ENCODE measurements around the gene COL8A1.

Gene COL8A1

GRCh38 chr3:99639579-99639978 lies 1.2 kb downstream of the COL8A1 start:
- TF ChIP-seq CTCF (IDR thresholded peaks at IDR 0.05; ENCODE audit: low read depth, low read length): no peak
- DNase-seq (ENCODE audit: extremely low read depth, low read depth): no peak

- TF ChIP-seq CTCF (IDR thresholded peaks at IDR 0.05; ENCODE audit: low read depth, low read length): no peak
These were observed 1.9 kb downstream of the COL8A1 start for GRCh38 chr3:99640214-99640851.

GRCh38 chr3:99641480-99641879 lies 3.1 kb downstream of the COL8A1 start:
- no peak for DNase-seq (ENCODE audit: extremely low read depth, low read depth)
- TF ChIP-seq CTCF (IDR thresholded peaks at IDR 0.05; ENCODE audit: low read depth, low read length): no peak

More at GRCh38 chr3:99640214-99640851, 1.9 kb downstream of the COL8A1 start:
- no peak for DNase-seq (ENCODE audit: extremely low read depth, low read depth)

GRCh38 chr3:99641982-99642381 lies 3.6 kb downstream of the COL8A1 start:
- no peak for TF ChIP-seq CTCF (IDR thresholded peaks at IDR 0.05; ENCODE audit: low read depth, low read length)

GRCh38 chr3:99644017-99644416 lies 5.6 kb downstream of the COL8A1 start:
- TF ChIP-seq CTCF (IDR thresholded peaks at IDR 0.05; ENCODE audit: low read depth, low read length): no peak
- no peak for DNase-seq (ENCODE audit: extremely low read depth, low read depth)

More at GRCh38 chr3:99641982-99642381, 3.6 kb downstream of the COL8A1 start:
- no peak for DNase-seq (ENCODE audit: extremely low read depth, low read depth)

GRCh38 chr3:99644746-99645145 lies 6.4 kb downstream of the COL8A1 start:
- TF ChIP-seq CTCF (IDR thresholded peaks at IDR 0.05; ENCODE audit: low read depth, low read length): no peak
- DNase-seq (ENCODE audit: extremely low read depth, low read depth): no peak

GRCh38 chr3:99645277-99646106 lies 7.1 kb downstream of the COL8A1 start:
- DNase-seq (ENCODE audit: extremely low read depth, low read depth): no peak
- peak; percentile 50 for TF ChIP-seq CTCF (IDR thresholded peaks at IDR 0.05; ENCODE audit: low read depth, low read length)
